ENCODE data around the gene CERS6.

CERS6 gene

DNA sequence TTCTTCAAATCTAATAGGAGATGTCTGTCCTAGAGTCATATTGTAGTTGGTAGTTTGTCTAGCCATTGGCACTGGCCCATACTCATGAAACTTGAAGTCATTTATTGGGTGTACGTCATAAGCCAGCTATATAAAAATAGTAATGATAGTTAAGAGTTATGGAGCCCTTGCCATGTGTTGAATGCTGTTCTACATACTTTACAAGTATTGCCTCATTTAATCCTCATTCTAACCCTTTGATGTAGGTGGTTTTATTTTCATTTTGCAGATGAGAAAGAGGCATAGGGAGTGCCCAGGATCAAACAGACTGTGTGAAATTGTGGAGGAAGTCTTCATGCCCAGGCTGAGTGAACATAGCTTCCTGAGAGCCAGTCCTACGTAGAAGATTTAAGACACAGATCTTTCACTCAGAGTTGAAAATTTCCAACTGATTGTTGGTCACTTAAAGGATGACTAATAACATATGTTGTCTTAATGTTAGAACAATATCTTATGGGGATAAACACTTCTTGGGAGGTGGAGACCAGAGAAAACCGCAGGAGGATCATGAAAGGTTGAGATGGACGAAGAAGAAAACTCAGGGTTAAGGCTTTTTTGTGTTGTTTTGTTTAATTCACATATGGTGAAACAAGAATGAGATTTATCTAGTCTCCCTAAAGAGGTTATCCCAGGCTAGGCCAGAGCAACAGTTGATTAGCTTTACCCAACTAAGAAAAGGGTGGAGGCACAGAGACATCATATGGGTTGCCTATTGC lies 156.0 kb downstream of the CERS6 start (continued):
- TF ChIP-seq, protein P1, sequence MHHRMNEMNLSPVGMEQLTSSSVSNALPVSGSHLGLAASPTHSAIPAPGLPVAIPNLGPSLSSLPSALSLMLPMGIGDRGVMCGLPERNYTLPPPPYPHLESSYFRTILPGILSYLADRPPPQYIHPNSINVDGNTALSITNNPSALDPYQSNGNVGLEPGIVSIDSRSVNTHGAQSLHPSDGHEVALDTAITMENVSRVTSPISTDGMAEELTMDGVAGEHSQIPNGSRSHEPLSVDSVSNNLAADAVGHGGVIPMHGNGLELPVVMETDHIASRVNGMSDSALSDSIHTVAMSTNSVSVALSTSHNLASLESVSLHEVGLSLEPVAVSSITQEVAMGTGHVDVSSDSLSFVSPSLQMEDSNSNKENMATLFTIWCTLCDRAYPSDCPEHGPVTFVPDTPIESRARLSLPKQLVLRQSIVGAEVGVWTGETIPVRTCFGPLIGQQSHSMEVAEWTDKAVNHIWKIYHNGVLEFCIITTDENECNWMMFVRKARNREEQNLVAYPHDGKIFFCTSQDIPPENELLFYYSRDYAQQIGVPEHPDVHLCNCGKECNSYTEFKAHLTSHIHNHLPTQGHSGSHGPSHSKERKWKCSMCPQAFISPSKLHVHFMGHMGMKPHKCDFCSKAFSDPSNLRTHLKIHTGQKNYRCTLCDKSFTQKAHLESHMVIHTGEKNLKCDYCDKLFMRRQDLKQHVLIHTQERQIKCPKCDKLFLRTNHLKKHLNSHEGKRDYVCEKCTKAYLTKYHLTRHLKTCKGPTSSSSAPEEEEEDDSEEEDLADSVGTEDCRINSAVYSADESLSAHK (tag by site-specific recombination; IDR thresholded peaks at IDR 0.05) = no peak

DNA sequence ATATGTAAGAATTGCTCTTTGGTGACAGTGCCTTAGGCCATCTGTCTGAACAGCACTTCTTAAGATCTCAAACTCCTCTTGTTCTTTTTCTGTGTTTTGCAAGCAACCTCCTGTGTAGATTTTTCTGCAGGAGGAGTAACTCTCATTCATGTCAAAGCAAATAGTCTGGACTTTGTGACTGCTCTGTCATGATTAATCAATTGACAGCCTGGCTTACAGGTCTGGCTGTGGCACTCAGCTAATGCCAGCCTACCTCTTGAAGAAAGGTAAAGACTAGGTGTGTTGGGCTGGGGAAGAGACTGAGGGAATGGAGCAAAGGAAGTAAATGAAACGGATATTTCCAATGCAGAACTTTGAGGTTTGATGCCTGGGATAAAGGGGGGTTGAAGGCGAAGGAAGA lies 156.6 kb downstream of the CERS6 start:
- no peak overlapping the region for H3K27ac ChIP-seq (ENCODE audit: extremely low read depth, low read depth, low read length)
- H3K4me1 ChIP-seq (ENCODE audit: control insufficient read depth, insufficient read depth, low read length) = no peaks in the 10 kb centered on the region
- POLR2A ChIA-PET = no interaction called here
- TF ChIP-seq, protein P2, sequence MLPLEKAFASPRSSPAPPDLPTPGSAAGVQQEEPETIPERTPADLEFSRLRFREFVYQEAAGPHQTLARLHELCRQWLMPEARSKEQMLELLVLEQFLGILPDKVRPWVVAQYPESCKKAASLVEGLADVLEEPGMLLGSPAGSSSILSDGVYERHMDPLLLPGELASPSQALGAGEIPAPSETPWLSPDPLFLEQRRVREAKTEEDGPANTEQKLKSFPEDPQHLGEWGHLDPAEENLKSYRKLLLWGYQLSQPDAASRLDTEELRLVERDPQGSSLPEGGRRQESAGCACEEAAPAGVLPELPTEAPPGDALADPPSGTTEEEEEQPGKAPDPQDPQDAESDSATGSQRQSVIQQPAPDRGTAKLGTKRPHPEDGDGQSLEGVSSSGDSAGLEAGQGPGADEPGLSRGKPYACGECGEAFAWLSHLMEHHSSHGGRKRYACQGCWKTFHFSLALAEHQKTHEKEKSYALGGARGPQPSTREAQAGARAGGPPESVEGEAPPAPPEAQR (tag by site-specific recombination; IDR thresholded peaks at IDR 0.05) = no peak
- TF ChIP-seq, protein P3, sequence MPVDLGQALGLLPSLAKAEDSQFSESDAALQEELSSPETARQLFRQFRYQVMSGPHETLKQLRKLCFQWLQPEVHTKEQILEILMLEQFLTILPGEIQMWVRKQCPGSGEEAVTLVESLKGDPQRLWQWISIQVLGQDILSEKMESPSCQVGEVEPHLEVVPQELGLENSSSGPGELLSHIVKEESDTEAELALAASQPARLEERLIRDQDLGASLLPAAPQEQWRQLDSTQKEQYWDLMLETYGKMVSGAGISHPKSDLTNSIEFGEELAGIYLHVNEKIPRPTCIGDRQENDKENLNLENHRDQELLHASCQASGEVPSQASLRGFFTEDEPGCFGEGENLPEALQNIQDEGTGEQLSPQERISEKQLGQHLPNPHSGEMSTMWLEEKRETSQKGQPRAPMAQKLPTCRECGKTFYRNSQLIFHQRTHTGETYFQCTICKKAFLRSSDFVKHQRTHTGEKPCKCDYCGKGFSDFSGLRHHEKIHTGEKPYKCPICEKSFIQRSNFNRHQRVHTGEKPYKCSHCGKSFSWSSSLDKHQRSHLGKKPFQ (tag by site-specific recombination; IDR thresholded peaks at IDR 0.05) = no peak
- no peak for TF ChIP-seq IKZF3 (tag by site-specific recombination; IDR thresholded peaks at IDR 0.05)
- no peak for TF ChIP-seq ZNF23 (tag by site-specific recombination; IDR thresholded peaks at IDR 0.05; ENCODE audit: borderline replicate concordance)
- TF ChIP-seq, protein P4, sequence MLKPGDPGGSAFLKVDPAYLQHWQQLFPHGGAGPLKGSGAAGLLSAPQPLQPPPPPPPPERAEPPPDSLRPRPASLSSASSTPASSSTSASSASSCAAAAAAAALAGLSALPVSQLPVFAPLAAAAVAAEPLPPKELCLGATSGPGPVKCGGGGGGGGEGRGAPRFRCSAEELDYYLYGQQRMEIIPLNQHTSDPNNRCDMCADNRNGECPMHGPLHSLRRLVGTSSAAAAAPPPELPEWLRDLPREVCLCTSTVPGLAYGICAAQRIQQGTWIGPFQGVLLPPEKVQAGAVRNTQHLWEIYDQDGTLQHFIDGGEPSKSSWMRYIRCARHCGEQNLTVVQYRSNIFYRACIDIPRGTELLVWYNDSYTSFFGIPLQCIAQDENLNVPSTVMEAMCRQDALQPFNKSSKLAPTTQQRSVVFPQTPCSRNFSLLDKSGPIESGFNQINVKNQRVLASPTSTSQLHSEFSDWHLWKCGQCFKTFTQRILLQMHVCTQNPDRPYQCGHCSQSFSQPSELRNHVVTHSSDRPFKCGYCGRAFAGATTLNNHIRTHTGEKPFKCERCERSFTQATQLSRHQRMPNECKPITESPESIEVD (tag by site-specific recombination; IDR thresholded peaks at IDR 0.05) = no peak
- TF ChIP-seq, protein P5, sequence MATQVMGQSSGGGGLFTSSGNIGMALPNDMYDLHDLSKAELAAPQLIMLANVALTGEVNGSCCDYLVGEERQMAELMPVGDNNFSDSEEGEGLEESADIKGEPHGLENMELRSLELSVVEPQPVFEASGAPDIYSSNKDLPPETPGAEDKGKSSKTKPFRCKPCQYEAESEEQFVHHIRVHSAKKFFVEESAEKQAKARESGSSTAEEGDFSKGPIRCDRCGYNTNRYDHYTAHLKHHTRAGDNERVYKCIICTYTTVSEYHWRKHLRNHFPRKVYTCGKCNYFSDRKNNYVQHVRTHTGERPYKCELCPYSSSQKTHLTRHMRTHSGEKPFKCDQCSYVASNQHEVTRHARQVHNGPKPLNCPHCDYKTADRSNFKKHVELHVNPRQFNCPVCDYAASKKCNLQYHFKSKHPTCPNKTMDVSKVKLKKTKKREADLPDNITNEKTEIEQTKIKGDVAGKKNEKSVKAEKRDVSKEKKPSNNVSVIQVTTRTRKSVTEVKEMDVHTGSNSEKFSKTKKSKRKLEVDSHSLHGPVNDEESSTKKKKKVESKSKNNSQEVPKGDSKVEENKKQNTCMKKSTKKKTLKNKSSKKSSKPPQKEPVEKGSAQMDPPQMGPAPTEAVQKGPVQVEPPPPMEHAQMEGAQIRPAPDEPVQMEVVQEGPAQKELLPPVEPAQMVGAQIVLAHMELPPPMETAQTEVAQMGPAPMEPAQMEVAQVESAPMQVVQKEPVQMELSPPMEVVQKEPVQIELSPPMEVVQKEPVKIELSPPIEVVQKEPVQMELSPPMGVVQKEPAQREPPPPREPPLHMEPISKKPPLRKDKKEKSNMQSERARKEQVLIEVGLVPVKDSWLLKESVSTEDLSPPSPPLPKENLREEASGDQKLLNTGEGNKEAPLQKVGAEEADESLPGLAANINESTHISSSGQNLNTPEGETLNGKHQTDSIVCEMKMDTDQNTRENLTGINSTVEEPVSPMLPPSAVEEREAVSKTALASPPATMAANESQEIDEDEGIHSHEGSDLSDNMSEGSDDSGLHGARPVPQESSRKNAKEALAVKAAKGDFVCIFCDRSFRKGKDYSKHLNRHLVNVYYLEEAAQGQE (tag by site-specific recombination; IDR thresholded peaks at IDR 0.05) = no peak
- TF ChIP-seq PRDM1 (tag by site-specific recombination; IDR thresholded peaks at IDR 0.05) = no peak
- TF ChIP-seq YY1 (tag by site-specific recombination; IDR thresholded peaks at IDR 0.05) = no peak
- no peak for TF ChIP-seq ZFP3 (tag by site-specific recombination; IDR thresholded peaks at IDR 0.05; ENCODE audit: low read depth)
- TF ChIP-seq ZNF654 (tag by site-specific recombination; IDR thresholded peaks at IDR 0.05; ENCODE audit: low read depth) = no peak
- no peak for TF ChIP-seq BCL11A (tag by site-specific recombination; IDR thresholded peaks at IDR 0.05; ENCODE audit: low read depth)
- TF ChIP-seq ZNF391 (tag by site-specific recombination; IDR thresholded peaks at IDR 0.05; ENCODE audit: borderline replicate concordance, low read depth) = no peak
- no peak for TF ChIP-seq ZNF707 (tag by site-specific recombination; IDR thresholded peaks at IDR 0.05)
- no peak for TF ChIP-seq ZNF157 (tag by site-specific recombination; IDR thresholded peaks at IDR 0.05)
- TF ChIP-seq ZNF623 (tag by site-specific recombination; IDR thresholded peaks at IDR 0.05) = no peak
- no peak for TF ChIP-seq SP2 (tag by site-specific recombination; IDR thresholded peaks at IDR 0.05)
- TF ChIP-seq KLF8 (tag by site-specific recombination; IDR thresholded peaks at IDR 0.05) = no peak
- no peak for TF ChIP-seq ZNF768 (tag by site-specific recombination; IDR thresholded peaks at IDR 0.05)
- no peak for TF ChIP-seq ZNF266 (tag by site-specific recombination; IDR thresholded peaks at IDR 0.05; ENCODE audit: low read depth)
- TF ChIP-seq, protein P6, sequence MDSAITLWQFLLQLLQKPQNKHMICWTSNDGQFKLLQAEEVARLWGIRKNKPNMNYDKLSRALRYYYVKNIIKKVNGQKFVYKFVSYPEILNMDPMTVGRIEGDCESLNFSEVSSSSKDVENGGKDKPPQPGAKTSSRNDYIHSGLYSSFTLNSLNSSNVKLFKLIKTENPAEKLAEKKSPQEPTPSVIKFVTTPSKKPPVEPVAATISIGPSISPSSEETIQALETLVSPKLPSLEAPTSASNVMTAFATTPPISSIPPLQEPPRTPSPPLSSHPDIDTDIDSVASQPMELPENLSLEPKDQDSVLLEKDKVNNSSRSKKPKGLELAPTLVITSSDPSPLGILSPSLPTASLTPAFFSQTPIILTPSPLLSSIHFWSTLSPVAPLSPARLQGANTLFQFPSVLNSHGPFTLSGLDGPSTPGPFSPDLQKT (IDR thresholded peaks at IDR 0.05; ENCODE audit: borderline replicate concordance, low read depth, low read length) = no peak
- H3K4me3 ChIP-seq (ENCODE audit: low read depth, low read length) = no peak overlapping the region
- no peaks in the 10 kb centered on the region for H3K36me3 ChIP-seq (ENCODE audit: control insufficient read depth in 2 of 2, insufficient read depth in 1 of 2, low read length in 2 of 2)
- no peaks in the 10 kb centered on the region for H3K9me3 ChIP-seq (ENCODE audit: control insufficient read depth, insufficient read depth, low read depth, low read length)
- CTCF ChIA-PET = interaction anchor here (0.6 to 0.7 kb wide), 2 partner anchors 12 to 54 kb away, joined by 3 to 4 read pairs; no protein-coding TSS in a partner anchor
